Measurements from ENCODE around the gene PPP3R1. TPM values are rescaled to one million over a fixed set of nuclear protein-coding genes. Genes with fewer than 3 reads are reported as not detected.

PPP3R1 gene
- total and polyA plus RNA-seq, 2 of the 4 experiments (the other 2 are of a cell fraction), result 9.1 to 17.3 TPM

- dilution Hi-C loops (cut with HindIII; ENCODE audit: low sequenced_read_pairs, unreplicated experiment) (no loop called here), intact Hi-C loops (cut with micrococcal nuclease) (no loop called here), in situ Hi-C loops (cut with MboI; ENCODE audit: low sequenced_read_pairs) (loop anchor here (10.0 kb wide), 1 partner anchor 46 kb away; no protein-coding TSS in a partner anchor)
- Histone ChIP-seq H3K79me1 (ENCODE audit: low read depth in 1 of 2, low read length in 2 of 2) (peaks cover 0 to 46% of the 10 kb centered on the region in 2 experiments; a peak in 3 of 4 replicates), H3K9ac (ENCODE audit: low read depth, low read length) (no peak overlapping the region), H2AK9ac (replicated peaks; ENCODE audit: low read depth, low read length, poor library complexity) (no peak overlapping the region), H2BK5ac (ENCODE audit: low read depth, low read length, poor library complexity, severe bottlenecking) (no peak overlapping the region), H2BK15ac (ENCODE audit: low read depth, low read length) (no peak overlapping the region), H3K27me3 (ENCODE audit: control insufficient read depth, insufficient read depth, low read length) (no peaks in the 10 kb centered on the region), H4K91ac (ENCODE audit: insufficient read depth, low read depth, low read length) (no peak overlapping the region), H3K4ac (ENCODE audit: low read depth, low read length) (no peak overlapping the region), H3K4me1 (ENCODE audit: control insufficient read depth, insufficient read depth, low read length) (peaks cover 26% of the 10 kb centered on the region), H3K18ac (ENCODE audit: low read depth, low read length) (no peak overlapping the region), H4K20me1 (ENCODE audit: insufficient read depth, low read length) (peaks cover 90% of the 10 kb centered on the region), H2BK20ac (ENCODE audit: low read depth, low read length) (no peak overlapping the region), H4K8ac (ENCODE audit: low read depth in 2 of 2, low read length in 2 of 2) (no peak overlapping the region), H3K4me2 (ENCODE audit: low read depth, low read length) (peak overlapping the region; percentile 50; the same call in 1 of the 2 replicates), H3K9me3 (ENCODE audit: control insufficient read depth, insufficient read depth, low read length) (no peaks in the 10 kb centered on the region), H3K27ac (ENCODE audit: insufficient read depth, low read length) (no peak overlapping the region), H2AK5ac (ENCODE audit: low read depth, low read length) (no peak overlapping the region), H3K56ac (ENCODE audit: extremely low read depth, insufficient read depth, low read length) (no peak overlapping the region), H3K36me3 (ENCODE audit: control insufficient read depth, insufficient read depth, low read length) (peaks cover 10% of the 10 kb centered on the region), H2AFZ (replicated peaks; ENCODE audit: low read length, poor library complexity) (no peak overlapping the region), H3K14ac (replicated peaks; ENCODE audit: low read depth, low read length) (no peak overlapping the region), H3K9me1 (ENCODE audit: insufficient read depth, low read length) (peaks cover 6% of the 10 kb centered on the region), H3K23ac (ENCODE audit: low read depth, low read length) (no peak overlapping the region), H4K5ac (ENCODE audit: low read depth, low read length) (no peak overlapping the region; the same call in 1 of the 2 replicates), H3K4me3 (ENCODE audit: insufficient read depth, low read depth, low read length) (no peak overlapping the region), H2BK120ac (ENCODE audit: low read depth, low read length) (no peak overlapping the region)
- no TSS peak for BruUV-seq (replicated peaks)
- ChIA-PET POLR2A (ENCODE audit: unreplicated experiment) (no interaction called here), CTCF (no interaction called here)
- no peak for TF ChIP-seq RCOR1 (IDR thresholded peaks at IDR 0.05; ENCODE audit: insufficient replicate concordance, low read length)
- TF ChIP-seq CHD1 (IDR thresholded peaks at IDR 0.05; ENCODE audit: low read depth, low read length), result no peak
- no peak for TF ChIP-seq POLR2A (IDR thresholded peaks at IDR 0.05; ENCODE audit: low read depth, low read length)
- TF ChIP-seq, protein P1, sequence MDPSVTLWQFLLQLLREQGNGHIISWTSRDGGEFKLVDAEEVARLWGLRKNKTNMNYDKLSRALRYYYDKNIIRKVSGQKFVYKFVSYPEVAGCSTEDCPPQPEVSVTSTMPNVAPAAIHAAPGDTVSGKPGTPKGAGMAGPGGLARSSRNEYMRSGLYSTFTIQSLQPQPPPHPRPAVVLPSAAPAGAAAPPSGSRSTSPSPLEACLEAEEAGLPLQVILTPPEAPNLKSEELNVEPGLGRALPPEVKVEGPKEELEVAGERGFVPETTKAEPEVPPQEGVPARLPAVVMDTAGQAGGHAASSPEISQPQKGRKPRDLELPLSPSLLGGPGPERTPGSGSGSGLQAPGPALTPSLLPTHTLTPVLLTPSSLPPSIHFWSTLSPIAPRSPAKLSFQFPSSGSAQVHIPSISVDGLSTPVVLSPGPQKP (IDR thresholded peaks at IDR 0.05; ENCODE audit: borderline replicate concordance, low read depth, low read length), result no peak
- no peak for TF ChIP-seq BHLHE40 (IDR thresholded peaks at IDR 0.05; ENCODE audit: low read depth, low read length)
- no peak for TF ChIP-seq MAFK (IDR thresholded peaks at IDR 0.05; ENCODE audit: low read depth, low read length)
- no peak for TF ChIP-seq NFE2L2 (IDR thresholded peaks at IDR 0.05; ENCODE audit: low read depth, low read length)
- no peak for TF ChIP-seq RFX5 (IDR thresholded peaks at IDR 0.05; ENCODE audit: low read depth, low read length)
- TF ChIP-seq USF2 (IDR thresholded peaks at IDR 0.05; ENCODE audit: low read depth, low read length), result no peak
- TF ChIP-seq CEBPB (IDR thresholded peaks at IDR 0.05; ENCODE audit: low read depth, low read length), result no peak
- no peak for TF ChIP-seq MXI1 (IDR thresholded peaks at IDR 0.05; ENCODE audit: borderline replicate concordance, low read depth, low read length)
- TF ChIP-seq RAD21 (IDR thresholded peaks at IDR 0.05; ENCODE audit: low read length), result no peak
- no peak for TF ChIP-seq MAZ (IDR thresholded peaks at IDR 0.05; ENCODE audit: borderline replicate concordance, low read depth, low read length)
- no peak for TF ChIP-seq FOS (IDR thresholded peaks at IDR 0.05; ENCODE audit: low read depth, low read length)
- TF ChIP-seq CTCF (conservative IDR thresholded peaks at IDR 0.05; ENCODE audit: low read depth, low read length), result no peak
- TF ChIP-seq SMC3 (IDR thresholded peaks at IDR 0.05; ENCODE audit: low read depth, low read length), result no peak
- DNase-seq (no peak), ATAC-seq (ENCODE audit: low read depth) (no peak)
- WGBS, 2 experiments (ENCODE audit: extremely low coverage in 2 of 2, insufficient read length in 1 of 2), result 0% methylated on average over 1 of the region's 4 CpGs; no CpG with 5 or more reads in 1 of the 2 experiments
Observed at GRCh38 chr2:68240446-68240845, 11.9 kb downstream of the PPP3R1 start.
